OCI-LY1 (cell line): ENCODE data around the gene MYBL2.

ENCODE experiments used
- CTCF ChIP-seq: fragments of 200-600 bp; sonication (generic), shearing (Covaris generic); IDR thresholded peaks from 2 replicates; pipeline ENCODE4 v1.5.1; 2017; ENCODE audit warnings: mild to moderate bottlenecking, antibody characterized with exemption, low read length, moderate library complexity, mixed read lengths
- EZH2 ChIP-seq: fragments of 200-600 bp; sonication (generic), shearing (Covaris generic); IDR thresholded peaks from 2 replicates; pipeline ENCODE4 v1.8.0; 2017; ENCODE audit warnings: borderline replicate concordance, mixed run types, mild to moderate bottlenecking, antibody characterized with exemption, low read length, moderate library complexity, mixed read lengths

GRCh38 chr20:43636429-43636828, 30.5 kb upstream of the MYBL2 start:
- TF ChIP-seq CTCF (no peak), EZH2 (no peak)
